ENCODE measurements around the gene SPATA32. TPM values are rescaled to one million over a fixed set of nuclear protein-coding genes. Genes with fewer than 3 reads are reported as not detected.

SPATA32 gene
- total RNA-seq, 1 experiment from 2014 or later: not detected

- DNase-seq (ENCODE audit: low spot score): no peak
- in situ Hi-C loops (cut with HindIII; ENCODE audit: low sequenced_read_pairs): no loop called here
These were observed 34.3 kb upstream of the SPATA32 start for GRCh38 chr17:45296003-45296832.

GRCh38 chr17:45294506-45294905 lies 32.6 kb upstream of the SPATA32 start:
- in situ Hi-C loops (cut with HindIII; ENCODE audit: low sequenced_read_pairs): no loop called here

GRCh38 chr17:45293413-45294211 lies 31.7 kb upstream of the SPATA32 start:
- in situ Hi-C loops (cut with HindIII; ENCODE audit: low sequenced_read_pairs): no loop called here
- DNase-seq (ENCODE audit: low spot score): peak; percentile 89

More at GRCh38 chr17:45294506-45294905, 32.6 kb upstream of the SPATA32 start:
- peak; percentile 27 for DNase-seq (ENCODE audit: low spot score)

GRCh38 chr17:45292696-45293412 lies 31.0 kb upstream of the SPATA32 start:
- in situ Hi-C loops (cut with HindIII; ENCODE audit: low sequenced_read_pairs): no loop called here
- DNase-seq (ENCODE audit: low spot score): no peak

GRCh38 chr17:45291171-45291805 lies 29.4 kb upstream of the SPATA32 start:
- in situ Hi-C loops (cut with HindIII; ENCODE audit: low sequenced_read_pairs): no loop called here
- DNase-seq (ENCODE audit: low spot score): peak; percentile 82

- DNase-seq (ENCODE audit: low spot score): peak; percentile 56
- in situ Hi-C loops (cut with HindIII; ENCODE audit: low sequenced_read_pairs): no loop called here
These were observed 28.4 kb upstream of the SPATA32 start for GRCh38 chr17:45290269-45290765.

- DNase-seq (ENCODE audit: low spot score): no peak
These were observed 27.7 kb upstream of the SPATA32 start for GRCh38 chr17:45289301-45290268.

GRCh38 chr17:45288825-45289224 lies 26.9 kb upstream of the SPATA32 start:
- DNase-seq (ENCODE audit: low spot score): peak; percentile 78
- in situ Hi-C loops (cut with HindIII; ENCODE audit: low sequenced_read_pairs): no loop called here

More at GRCh38 chr17:45289301-45290268, 27.7 kb upstream of the SPATA32 start:
- in situ Hi-C loops (cut with HindIII; ENCODE audit: low sequenced_read_pairs): no loop called here

- in situ Hi-C loops (cut with HindIII; ENCODE audit: low sequenced_read_pairs): no loop called here
- peak; percentile 21 for DNase-seq (ENCODE audit: low spot score)
These were observed 25.9 kb upstream of the SPATA32 start for GRCh38 chr17:45287526-45288500.

GRCh38 chr17:45286286-45286685 lies 24.4 kb upstream of the SPATA32 start:
- in situ Hi-C loops (cut with HindIII; ENCODE audit: low sequenced_read_pairs): no loop called here

GRCh38 chr17:45284176-45285140 lies 22.6 kb upstream of the SPATA32 start:
- peak; percentile 58 for DNase-seq (ENCODE audit: low spot score)
- in situ Hi-C loops (cut with HindIII; ENCODE audit: low sequenced_read_pairs): no loop called here

More at GRCh38 chr17:45286286-45286685, 24.4 kb upstream of the SPATA32 start:
- no peak for DNase-seq (ENCODE audit: low spot score)

- in situ Hi-C loops (cut with HindIII; ENCODE audit: low sequenced_read_pairs): no loop called here
- no peak for DNase-seq (ENCODE audit: low spot score)
These were observed 21.8 kb upstream of the SPATA32 start for GRCh38 chr17:45283711-45284110.

GRCh38 chr17:45282683-45283644 lies 21.1 kb upstream of the SPATA32 start:
- in situ Hi-C loops (cut with HindIII; ENCODE audit: low sequenced_read_pairs): no loop called here
- no peak for DNase-seq (ENCODE audit: low spot score)

- in situ Hi-C loops (cut with HindIII; ENCODE audit: low sequenced_read_pairs): no loop called here
- no peak for DNase-seq (ENCODE audit: low spot score)
These were observed 18.0 kb upstream of the SPATA32 start for GRCh38 chr17:45279898-45280297.

GRCh38 chr17:45277992-45278391 lies 16.1 kb upstream of the SPATA32 start:
- no peak for DNase-seq (ENCODE audit: low spot score)
- in situ Hi-C loops (cut with HindIII; ENCODE audit: low sequenced_read_pairs): no loop called here
